HepG2 (cell line): ENCODE results near the gene CHRM3. TPM values are rescaled to one million over a fixed set of nuclear protein-coding genes. Genes with fewer than 3 reads are reported as not detected.

Experiments
- AGO2 ChIP-seq: fragments of 200-400 bp; formaldehyde crosslinking; optimal IDR thresholded peaks from 2 replicates; pipeline ENCODE3; 2017; ENCODE audit warnings: mild to moderate bottlenecking, low read depth, low read length, moderate library complexity
- CCAR2 ChIP-seq: fragments of 200-400 bp; formaldehyde crosslinking; optimal IDR thresholded peaks from 2 replicates; pipeline ENCODE3; 2018; ENCODE audit warnings: low read depth, mild to moderate bottlenecking, low read length, moderate library complexity
- HNRNPK ChIP-seq: fragments of 200-400 bp; formaldehyde crosslinking; IDR thresholded peaks from 2 replicates; pipeline ENCODE4 v1.6.1; 2018; ENCODE audit warnings: low read length, low read depth, moderate library complexity, mild to moderate bottlenecking; ENCODE audit not compliant: poor library complexity, severe bottlenecking
- PPARG ChIP-seq: conservative IDR thresholded peaks from 2 replicates; pipeline ENCODE4 v1.6.1; 2016; ENCODE audit warnings: missing biosample characterization, missing genetic modification reagents
- SNAPC2 ChIP-seq: sonication (generic); formaldehyde crosslinking; IDR thresholded peaks from 2 replicates; pipeline ENCODE4 v1.8.1; 2022; ENCODE audit warnings: mild to moderate bottlenecking, missing genetic modification reagents
- SP140L ChIP-seq: sonication (generic); formaldehyde crosslinking; IDR thresholded peaks from 2 replicates; pipeline ENCODE4 v1.4.0; 2020; ENCODE audit warnings: missing genetic modification reagents, borderline replicate concordance
- polyA plus RNA-seq, 8 experiments: library from polyadenylated mRNA; depleted of rRNA in 3 of 8; stranded (reverse) in 7 of 8; unstranded in 1 of 8; fragments of >200 nt; fragmentation: Illumina TruSeq in 4 of 8; extraction: Trizol in 4 of 8; gene quantifications; 2 replicates each; pipeline versions ENCODE4 v1.2.1 to v1.2.3, GENCODE V29; 2011 to 2016; ENCODE audit warnings: low read depth in 4 of 8, missing spikeins in 1 of 8, mixed read lengths in 1 of 8; ENCODE audit not compliant: insufficient read depth in 1 of 8
- total RNA-seq, 5 experiments: library from RNA; depleted of rRNA; stranded (reverse); fragments of >200 nt; fragmentation: Illumina TruSeq; extraction: Trizol; gene quantifications; 2 replicates each; pipeline ENCODE4 v1.2.3, GENCODE V29; 2016; ENCODE audit warnings: low read depth in 1 of 5
- TF ChIP-seq, protein P1 (sequence below): sonication (generic); formaldehyde crosslinking; IDR thresholded peaks from 2 replicates; pipeline ENCODE4 v1.4.0; 2020; ENCODE audit warnings: missing genetic modification reagents
- TF ChIP-seq, protein P2 (sequence below): sonication (generic); formaldehyde crosslinking; IDR thresholded peaks from 2 replicates; pipeline ENCODE4 v1.5.0; 2020; ENCODE audit warnings: mild to moderate bottlenecking, missing genetic modification reagents, borderline replicate concordance
- TF ChIP-seq, protein P3 (sequence below): IDR thresholded peaks from 2 replicates; pipeline ENCODE4 v1.6.1; 2016; ENCODE audit warnings: missing biosample characterization, missing genetic modification reagents, low read depth
- TF ChIP-seq, protein P4 (sequence below): sonication (generic); formaldehyde crosslinking; IDR thresholded peaks from 2 replicates; pipeline ENCODE4 v1.8.1; 2023; ENCODE audit warnings: mild to moderate bottlenecking, missing genetic modification reagents
- TF ChIP-seq, protein P5 (sequence below): sonication (generic); formaldehyde crosslinking; IDR thresholded peaks from 2 replicates; pipeline ENCODE4 v1.5.1; 2020; ENCODE audit warnings: missing genetic modification reagents, mild to moderate bottlenecking, borderline replicate concordance
- TF ChIP-seq, protein P6 (sequence below): sonication (generic); formaldehyde crosslinking; IDR thresholded peaks from 2 replicates; pipeline ENCODE4 v1.9.0; 2021; ENCODE audit warnings: missing genetic modification reagents, borderline replicate concordance

Gene CHRM3
- total and polyA plus RNA-seq, 2 of the 13 experiments (the other 11 are each of a cell fraction or from before 2014, with no cell fraction given) = not detected

DNA sequence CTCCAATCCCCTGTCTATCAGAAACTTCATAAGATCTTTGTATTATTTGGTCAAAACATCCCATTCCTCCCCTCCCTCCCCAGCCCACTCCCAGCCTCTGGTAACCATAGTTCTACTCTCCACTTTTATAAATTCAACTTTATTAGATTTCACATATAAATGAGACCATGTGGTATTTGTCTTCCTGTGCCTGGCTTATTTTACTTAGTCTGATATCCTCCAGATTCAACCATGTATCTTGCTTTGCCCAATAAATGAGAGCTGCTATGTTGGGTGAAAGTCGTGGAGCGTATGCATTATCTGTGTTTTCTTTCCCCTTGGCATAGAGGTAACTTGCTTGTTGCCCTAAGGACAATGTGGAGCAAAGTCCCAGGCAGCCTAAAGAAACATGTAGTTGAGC lies 28.5 kb upstream of the CHRM3 start (continued):
- TF ChIP-seq, protein P1, sequence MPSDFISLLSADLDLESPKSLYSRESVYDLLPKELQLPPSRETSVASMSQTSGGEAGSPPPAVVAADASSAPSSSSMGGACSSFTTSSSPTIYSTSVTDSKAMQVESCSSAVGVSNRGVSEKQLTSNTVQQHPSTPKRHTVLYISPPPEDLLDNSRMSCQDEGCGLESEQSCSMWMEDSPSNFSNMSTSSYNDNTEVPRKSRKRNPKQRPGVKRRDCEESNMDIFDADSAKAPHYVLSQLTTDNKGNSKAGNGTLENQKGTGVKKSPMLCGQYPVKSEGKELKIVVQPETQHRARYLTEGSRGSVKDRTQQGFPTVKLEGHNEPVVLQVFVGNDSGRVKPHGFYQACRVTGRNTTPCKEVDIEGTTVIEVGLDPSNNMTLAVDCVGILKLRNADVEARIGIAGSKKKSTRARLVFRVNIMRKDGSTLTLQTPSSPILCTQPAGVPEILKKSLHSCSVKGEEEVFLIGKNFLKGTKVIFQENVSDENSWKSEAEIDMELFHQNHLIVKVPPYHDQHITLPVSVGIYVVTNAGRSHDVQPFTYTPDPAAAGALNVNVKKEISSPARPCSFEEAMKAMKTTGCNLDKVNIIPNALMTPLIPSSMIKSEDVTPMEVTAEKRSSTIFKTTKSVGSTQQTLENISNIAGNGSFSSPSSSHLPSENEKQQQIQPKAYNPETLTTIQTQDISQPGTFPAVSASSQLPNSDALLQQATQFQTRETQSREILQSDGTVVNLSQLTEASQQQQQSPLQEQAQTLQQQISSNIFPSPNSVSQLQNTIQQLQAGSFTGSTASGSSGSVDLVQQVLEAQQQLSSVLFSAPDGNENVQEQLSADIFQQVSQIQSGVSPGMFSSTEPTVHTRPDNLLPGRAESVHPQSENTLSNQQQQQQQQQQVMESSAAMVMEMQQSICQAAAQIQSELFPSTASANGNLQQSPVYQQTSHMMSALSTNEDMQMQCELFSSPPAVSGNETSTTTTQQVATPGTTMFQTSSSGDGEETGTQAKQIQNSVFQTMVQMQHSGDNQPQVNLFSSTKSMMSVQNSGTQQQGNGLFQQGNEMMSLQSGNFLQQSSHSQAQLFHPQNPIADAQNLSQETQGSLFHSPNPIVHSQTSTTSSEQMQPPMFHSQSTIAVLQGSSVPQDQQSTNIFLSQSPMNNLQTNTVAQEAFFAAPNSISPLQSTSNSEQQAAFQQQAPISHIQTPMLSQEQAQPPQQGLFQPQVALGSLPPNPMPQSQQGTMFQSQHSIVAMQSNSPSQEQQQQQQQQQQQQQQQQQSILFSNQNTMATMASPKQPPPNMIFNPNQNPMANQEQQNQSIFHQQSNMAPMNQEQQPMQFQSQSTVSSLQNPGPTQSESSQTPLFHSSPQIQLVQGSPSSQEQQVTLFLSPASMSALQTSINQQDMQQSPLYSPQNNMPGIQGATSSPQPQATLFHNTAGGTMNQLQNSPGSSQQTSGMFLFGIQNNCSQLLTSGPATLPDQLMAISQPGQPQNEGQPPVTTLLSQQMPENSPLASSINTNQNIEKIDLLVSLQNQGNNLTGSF = no peak
- TF ChIP-seq, protein P2, sequence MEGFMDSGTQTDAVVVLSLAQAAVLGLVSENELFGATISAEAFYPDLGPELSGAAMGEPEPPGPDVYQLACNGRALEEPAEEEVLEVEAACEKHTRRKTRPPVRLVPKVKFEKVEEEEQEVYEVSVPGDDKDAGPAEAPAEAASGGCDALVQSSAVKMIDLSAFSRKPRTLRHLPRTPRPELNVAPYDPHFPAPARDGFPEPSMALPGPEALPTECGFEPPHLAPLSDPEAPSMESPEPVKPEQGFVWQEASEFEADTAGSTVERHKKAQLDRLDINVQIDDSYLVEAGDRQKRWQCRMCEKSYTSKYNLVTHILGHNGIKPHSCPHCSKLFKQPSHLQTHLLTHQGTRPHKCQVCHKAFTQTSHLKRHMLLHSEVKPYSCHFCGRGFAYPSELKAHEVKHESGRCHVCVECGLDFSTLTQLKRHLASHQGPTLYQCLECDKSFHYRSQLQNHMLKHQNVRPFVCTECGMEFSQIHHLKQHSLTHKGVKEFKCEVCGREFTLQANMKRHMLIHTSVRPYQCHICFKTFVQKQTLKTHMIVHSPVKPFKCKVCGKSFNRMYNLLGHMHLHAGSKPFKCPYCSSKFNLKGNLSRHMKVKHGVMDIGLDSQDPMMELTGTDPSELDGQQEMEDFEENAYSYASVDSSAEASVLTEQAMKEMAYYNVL = no peak
- TF ChIP-seq, protein P3, sequence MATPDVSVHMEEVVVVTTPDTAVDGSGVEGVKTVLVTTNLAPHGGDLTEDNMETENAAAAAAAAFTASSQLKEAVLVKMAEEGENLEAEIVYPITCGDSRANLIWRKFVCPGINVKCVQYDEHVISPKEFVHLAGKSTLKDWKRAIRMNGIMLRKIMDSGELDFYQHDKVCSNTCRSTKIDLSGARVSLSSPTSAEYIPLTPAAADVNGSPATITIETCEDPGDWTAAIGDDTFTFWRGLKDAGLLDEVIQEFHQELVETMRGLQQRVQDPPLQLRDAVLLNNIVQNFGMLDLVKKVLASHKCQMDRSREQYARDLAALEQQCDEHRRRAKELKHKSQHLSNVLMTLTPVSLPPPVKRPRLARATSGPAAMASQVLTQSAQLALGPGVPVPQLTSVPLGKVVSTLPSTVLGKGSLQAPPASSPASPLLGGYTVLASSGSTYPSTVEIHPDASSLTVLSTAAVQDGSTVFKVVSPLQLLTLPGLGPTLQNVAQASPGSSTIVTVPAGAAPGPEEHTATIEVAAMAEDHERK (CRISPR knock-in tag) = no peak
- TF ChIP-seq SNAPC2 (no peak), SP140L (no peak), AGO2 (no peak), CCAR2 (no peak), HNRNPK (no peak), PPARG (CRISPR knock-in tag) (no peak)
- TF ChIP-seq, protein P4, sequence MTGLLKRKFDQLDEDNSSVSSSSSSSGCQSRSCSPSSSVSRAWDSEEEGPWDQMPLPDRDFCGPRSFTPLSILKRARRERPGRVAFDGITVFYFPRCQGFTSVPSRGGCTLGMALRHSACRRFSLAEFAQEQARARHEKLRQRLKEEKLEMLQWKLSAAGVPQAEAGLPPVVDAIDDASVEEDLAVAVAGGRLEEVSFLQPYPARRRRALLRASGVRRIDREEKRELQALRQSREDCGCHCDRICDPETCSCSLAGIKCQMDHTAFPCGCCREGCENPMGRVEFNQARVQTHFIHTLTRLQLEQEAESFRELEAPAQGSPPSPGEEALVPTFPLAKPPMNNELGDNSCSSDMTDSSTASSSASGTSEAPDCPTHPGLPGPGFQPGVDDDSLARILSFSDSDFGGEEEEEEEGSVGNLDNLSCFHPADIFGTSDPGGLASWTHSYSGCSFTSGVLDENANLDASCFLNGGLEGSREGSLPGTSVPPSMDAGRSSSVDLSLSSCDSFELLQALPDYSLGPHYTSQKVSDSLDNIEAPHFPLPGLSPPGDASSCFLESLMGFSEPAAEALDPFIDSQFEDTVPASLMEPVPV = no peak
- TF ChIP-seq, protein P5, sequence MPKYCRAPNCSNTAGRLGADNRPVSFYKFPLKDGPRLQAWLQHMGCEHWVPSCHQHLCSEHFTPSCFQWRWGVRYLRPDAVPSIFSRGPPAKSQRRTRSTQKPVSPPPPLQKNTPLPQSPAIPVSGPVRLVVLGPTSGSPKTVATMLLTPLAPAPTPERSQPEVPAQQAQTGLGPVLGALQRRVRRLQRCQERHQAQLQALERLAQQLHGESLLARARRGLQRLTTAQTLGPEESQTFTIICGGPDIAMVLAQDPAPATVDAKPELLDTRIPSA (CRISPR knock-in tag) = no peak
- TF ChIP-seq, protein P6, sequence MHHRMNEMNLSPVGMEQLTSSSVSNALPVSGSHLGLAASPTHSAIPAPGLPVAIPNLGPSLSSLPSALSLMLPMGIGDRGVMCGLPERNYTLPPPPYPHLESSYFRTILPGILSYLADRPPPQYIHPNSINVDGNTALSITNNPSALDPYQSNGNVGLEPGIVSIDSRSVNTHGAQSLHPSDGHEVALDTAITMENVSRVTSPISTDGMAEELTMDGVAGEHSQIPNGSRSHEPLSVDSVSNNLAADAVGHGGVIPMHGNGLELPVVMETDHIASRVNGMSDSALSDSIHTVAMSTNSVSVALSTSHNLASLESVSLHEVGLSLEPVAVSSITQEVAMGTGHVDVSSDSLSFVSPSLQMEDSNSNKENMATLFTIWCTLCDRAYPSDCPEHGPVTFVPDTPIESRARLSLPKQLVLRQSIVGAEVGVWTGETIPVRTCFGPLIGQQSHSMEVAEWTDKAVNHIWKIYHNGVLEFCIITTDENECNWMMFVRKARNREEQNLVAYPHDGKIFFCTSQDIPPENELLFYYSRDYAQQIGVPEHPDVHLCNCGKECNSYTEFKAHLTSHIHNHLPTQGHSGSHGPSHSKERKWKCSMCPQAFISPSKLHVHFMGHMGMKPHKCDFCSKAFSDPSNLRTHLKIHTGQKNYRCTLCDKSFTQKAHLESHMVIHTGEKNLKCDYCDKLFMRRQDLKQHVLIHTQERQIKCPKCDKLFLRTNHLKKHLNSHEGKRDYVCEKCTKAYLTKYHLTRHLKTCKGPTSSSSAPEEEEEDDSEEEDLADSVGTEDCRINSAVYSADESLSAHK (CRISPR knock-in tag) = no peak
- TF ChIP-seq, all 625 proteins: peak for 0
